NCI-H146 (cell line): ENCODE data around the gene TRIM24.
"Not testable (repeated sequence)": the region's sequence is repeated elsewhere in the genome, so short reads cannot be mapped to it uniquely, and the experiment has no call there.

Source experiments
- DNase-seq: peaks from one replicate; lab custom pipeline; 2025; lab: John Stamatoyannopoulos, UW

TRIM24 gene

GRCh38 chr7:138460649-138461607 lies 869 bp downstream of the TRIM24 start:
- peak; percentile 79 for DNase-seq

GRCh38 chr7:138463291-138463618 lies 3.2 kb downstream of the TRIM24 start:
- DNase-seq: not testable (repeated sequence)

GRCh38 chr7:138465046-138465445 lies 5.0 kb downstream of the TRIM24 start:
- no peak for DNase-seq

- DNase-seq: not testable (repeated sequence)
These were observed 6.2 kb downstream of the TRIM24 start for GRCh38 chr7:138466069-138466756.

- no peak for DNase-seq
These were observed 8.4 kb downstream of the TRIM24 start for GRCh38 chr7:138468244-138469123.

- DNase-seq: no peak
These were observed 10.5 kb downstream of the TRIM24 start for GRCh38 chr7:138470391-138471157.

- DNase-seq: no peak
These were observed 12.4 kb downstream of the TRIM24 start for GRCh38 chr7:138472292-138473079.

GRCh38 chr7:138475377-138475776 lies 15.3 kb downstream of the TRIM24 start:
- DNase-seq: no peak

GRCh38 chr7:138477081-138477578 lies 17.1 kb downstream of the TRIM24 start:
- no peak for DNase-seq

GRCh38 chr7:138477581-138477980 lies 17.5 kb downstream of the TRIM24 start:
- DNase-seq: no peak

- no peak for DNase-seq
These were observed 18.4 kb downstream of the TRIM24 start for GRCh38 chr7:138478499-138478908.

GRCh38 chr7:138480527-138480926 lies 20.5 kb downstream of the TRIM24 start:
- no peak for DNase-seq

GRCh38 chr7:138481447-138482380 lies 21.7 kb downstream of the TRIM24 start:
- no peak for DNase-seq

GRCh38 chr7:138483531-138483930 lies 23.5 kb downstream of the TRIM24 start:
- no peak for DNase-seq

- not testable (repeated sequence) for DNase-seq
These were observed 25.4 kb downstream of the TRIM24 start for GRCh38 chr7:138485508-138485907.

- DNase-seq: not testable (repeated sequence)
These were observed 29.1 kb downstream of the TRIM24 start for GRCh38 chr7:138489139-138489538.

- DNase-seq: no peak
These were observed 31.7 kb downstream of the TRIM24 start for GRCh38 chr7:138491612-138492386.

GRCh38 chr7:138492423-138492822 lies 32.4 kb downstream of the TRIM24 start:
- DNase-seq: no peak
